MG63 (cell line): ENCODE measurements around the gene PALLD. TPM values are rescaled to one million over a fixed set of nuclear protein-coding genes. Genes with fewer than 3 reads are reported as not detected.

Source experiments
- DNase-seq: peaks from one replicate; pipeline ENCODE4 v3.0.0-alpha.2; 2020
- H3K27me3 ChIP-seq: fragments of 250-450 bp; sonication (Bioruptor Pico); 2 replicates; pipeline ENCODE4 v1.5.1; 2020; ENCODE audit warnings: mild to moderate bottlenecking, moderate library complexity
- H3K36me3 ChIP-seq: fragments of 250-450 bp; sonication (Bioruptor Pico); 2 replicates; pipeline ENCODE4 v1.5.1; 2020; ENCODE audit warnings: mild to moderate bottlenecking, moderate library complexity
- H3K4me3 ChIP-seq: fragments of 250-450 bp; sonication (Bioruptor Pico); 2 replicates; pipeline ENCODE4 v1.5.1; 2020; ENCODE audit warnings: mild to moderate bottlenecking, moderate library complexity
- H3K9me3 ChIP-seq: fragments of 250-450 bp; sonication (Bioruptor Pico); 2 replicates; pipeline ENCODE4 v1.5.1; 2020; ENCODE audit warnings: mild to moderate bottlenecking, moderate library complexity
- total RNA-seq: library from RNA; depleted of rRNA; stranded (reverse); fragments of >200 nt; shearing (Covaris generic); gene quantifications from 2 replicates; pipeline ENCODE4 v1.2.3, GENCODE V29; 2014; ENCODE audit warnings: low replicate concordance

Gene PALLD
- total RNA-seq, 1 experiment from 2014 or later = 40.2 TPM

- peaks cover 83% of the 10 kb centered on the region for H3K36me3 ChIP-seq
- no peak for DNase-seq
- H3K4me3 ChIP-seq = no peak overlapping the region
- H3K27me3 ChIP-seq = no peaks in the 10 kb centered on the region
- H3K9me3 ChIP-seq = no peaks in the 10 kb centered on the region
Observed at GRCh38 chr4:168853770-168854169, 356.9 kb downstream of the PALLD start.

- Histone ChIP-seq H3K27me3 (no peaks in the 10 kb centered on the region), H3K36me3 (peaks cover 85% of the 10 kb centered on the region), H3K4me3 (no peak overlapping the region), H3K9me3 (no peaks in the 10 kb centered on the region)
- DNase-seq = no peak
Observed at GRCh38 chr4:168854350-168854921, 357.6 kb downstream of the PALLD start.

GRCh38 chr4:168856312-168856711 is 359.5 kb downstream of the PALLD start:
- H3K27me3 ChIP-seq = no peaks in the 10 kb centered on the region
- H3K36me3 ChIP-seq = peaks cover 77% of the 10 kb centered on the region
- no peaks in the 10 kb centered on the region for H3K9me3 ChIP-seq
- DNase-seq = peak; percentile 50
- no peak overlapping the region for H3K4me3 ChIP-seq

- Histone ChIP-seq H3K9me3 (no peaks in the 10 kb centered on the region), H3K4me3 (no peak overlapping the region), H3K27me3 (no peaks in the 10 kb centered on the region), H3K36me3 (peaks cover 70% of the 10 kb centered on the region)
- DNase-seq = no peak
Observed at GRCh38 chr4:168857009-168857408, 360.2 kb downstream of the PALLD start.

GRCh38 chr4:168857546-168858314 is 360.9 kb downstream of the PALLD start:
- no peaks in the 10 kb centered on the region for H3K9me3 ChIP-seq
- H3K27me3 ChIP-seq = no peaks in the 10 kb centered on the region
- no peak for DNase-seq
- H3K4me3 ChIP-seq = no peak overlapping the region
- H3K36me3 ChIP-seq = peaks cover 67% of the 10 kb centered on the region

GRCh38 chr4:168859100-168859499 is 362.2 kb downstream of the PALLD start:
- peaks cover 67% of the 10 kb centered on the region for H3K36me3 ChIP-seq
- H3K27me3 ChIP-seq = no peaks in the 10 kb centered on the region
- H3K9me3 ChIP-seq = no peaks in the 10 kb centered on the region
- no peak for DNase-seq
- no peak overlapping the region for H3K4me3 ChIP-seq

GRCh38 chr4:168859888-168860694 is 363.2 kb downstream of the PALLD start:
- H3K27me3 ChIP-seq = no peaks in the 10 kb centered on the region
- peak; percentile 15 for DNase-seq
- H3K4me3 ChIP-seq = no peak overlapping the region
- no peaks in the 10 kb centered on the region for H3K9me3 ChIP-seq
- peaks cover 61% of the 10 kb centered on the region for H3K36me3 ChIP-seq

GRCh38 chr4:168860827-168861226 is 364.0 kb downstream of the PALLD start:
- peaks cover 54% of the 10 kb centered on the region for H3K36me3 ChIP-seq
- no peaks in the 10 kb centered on the region for H3K9me3 ChIP-seq
- no peak for DNase-seq
- no peak overlapping the region for H3K4me3 ChIP-seq
- H3K27me3 ChIP-seq = no peaks in the 10 kb centered on the region

GRCh38 chr4:168863719-168864647 is 367.1 kb downstream of the PALLD start:
- DNase-seq = peak; percentile 14
- Histone ChIP-seq H3K36me3 (peaks cover 54% of the 10 kb centered on the region), H3K27me3 (no peaks in the 10 kb centered on the region), H3K4me3 (no peak overlapping the region), H3K9me3 (no peaks in the 10 kb centered on the region)

- no peak overlapping the region for H3K4me3 ChIP-seq
- H3K9me3 ChIP-seq = no peaks in the 10 kb centered on the region
- peak; percentile 84 for DNase-seq
- peaks cover 53% of the 10 kb centered on the region for H3K36me3 ChIP-seq
- H3K27me3 ChIP-seq = no peaks in the 10 kb centered on the region
Observed at GRCh38 chr4:168864821-168865541, 368.1 kb downstream of the PALLD start.

- Histone ChIP-seq H3K27me3 (no peaks in the 10 kb centered on the region), H3K9me3 (no peaks in the 10 kb centered on the region), H3K36me3 (peaks cover 51% of the 10 kb centered on the region), H3K4me3 (no peak overlapping the region)
- no peak for DNase-seq
Observed at GRCh38 chr4:168865854-168866253, 369.0 kb downstream of the PALLD start.

GRCh38 chr4:168866635-168867034 is 369.8 kb downstream of the PALLD start:
- no peak for DNase-seq
- H3K4me3 ChIP-seq = no peak overlapping the region
- H3K36me3 ChIP-seq = peaks cover 53% of the 10 kb centered on the region
- H3K9me3 ChIP-seq = no peaks in the 10 kb centered on the region
- no peaks in the 10 kb centered on the region for H3K27me3 ChIP-seq

- no peak for DNase-seq
- Histone ChIP-seq H3K36me3 (peaks cover 58% of the 10 kb centered on the region), H3K9me3 (no peaks in the 10 kb centered on the region), H3K4me3 (no peak overlapping the region), H3K27me3 (no peaks in the 10 kb centered on the region)
Observed at GRCh38 chr4:168867128-168867527, 370.3 kb downstream of the PALLD start.

GRCh38 chr4:168868044-168868781 is 371.4 kb downstream of the PALLD start:
- H3K36me3 ChIP-seq = peaks cover 60% of the 10 kb centered on the region
- no peaks in the 10 kb centered on the region for H3K9me3 ChIP-seq
- H3K27me3 ChIP-seq = no peaks in the 10 kb centered on the region
- DNase-seq = peak; percentile 29
- H3K4me3 ChIP-seq = no peak overlapping the region

GRCh38 chr4:168868802-168869201 is 371.9 kb downstream of the PALLD start:
- H3K36me3 ChIP-seq = peaks cover 60% of the 10 kb centered on the region
- DNase-seq = no peak
- no peaks in the 10 kb centered on the region for H3K27me3 ChIP-seq
- no peaks in the 10 kb centered on the region for H3K9me3 ChIP-seq
- no peak overlapping the region for H3K4me3 ChIP-seq
